ENCODE data around the gene RAP1GAP2.
"Not testable (repeated sequence)": the region's sequence is repeated elsewhere in the genome, so short reads cannot be mapped to it uniquely, and the experiment has no call there.

Gene RAP1GAP2

GRCh38 chr17:2996810-2997670 is 200.8 kb downstream of the RAP1GAP2 start:
- DNase-seq (ENCODE audit: low read depth): no peak

- DNase-seq (ENCODE audit: low read depth): not testable (repeated sequence)
These were observed 202.2 kb downstream of the RAP1GAP2 start for GRCh38 chr17:2998469-2998901.

GRCh38 chr17:3002538-3003295 is 206.5 kb downstream of the RAP1GAP2 start:
- no peak for DNase-seq (ENCODE audit: low read depth)

GRCh38 chr17:3003296-3004149 is 207.3 kb downstream of the RAP1GAP2 start:
- DNase-seq (ENCODE audit: low read depth): no peak

- DNase-seq (ENCODE audit: low read depth): peak; percentile 92
These were observed 208.0 kb downstream of the RAP1GAP2 start for GRCh38 chr17:3004150-3004801.

GRCh38 chr17:3004925-3005324 is 208.7 kb downstream of the RAP1GAP2 start:
- no peak for DNase-seq (ENCODE audit: low read depth)

GRCh38 chr17:3005696-3006095 is 209.5 kb downstream of the RAP1GAP2 start:
- no peak for DNase-seq (ENCODE audit: low read depth)

- DNase-seq (ENCODE audit: low read depth): no peak
These were observed 210.6 kb downstream of the RAP1GAP2 start for GRCh38 chr17:3006801-3007200.

GRCh38 chr17:3007651-3008121 is 211.4 kb downstream of the RAP1GAP2 start:
- DNase-seq (ENCODE audit: low read depth): no peak

GRCh38 chr17:3008336-3009288 is 212.4 kb downstream of the RAP1GAP2 start:
- DNase-seq (ENCODE audit: low read depth): no peak

GRCh38 chr17:3009411-3009920 is 213.2 kb downstream of the RAP1GAP2 start:
- DNase-seq (ENCODE audit: low read depth): no peak

- DNase-seq (ENCODE audit: low read depth): no peak
These were observed 215.7 kb downstream of the RAP1GAP2 start for GRCh38 chr17:3011891-3012290.

- DNase-seq (ENCODE audit: low read depth): no peak
These were observed 216.8 kb downstream of the RAP1GAP2 start for GRCh38 chr17:3012926-3013581.

- DNase-seq (ENCODE audit: low read depth): no peak
These were observed 219.7 kb downstream of the RAP1GAP2 start for GRCh38 chr17:3015890-3016289.

GRCh38 chr17:3017936-3018335 is 221.7 kb downstream of the RAP1GAP2 start:
- no peak for DNase-seq (ENCODE audit: low read depth)

- DNase-seq (ENCODE audit: low read depth): no peak
These were observed 223.5 kb downstream of the RAP1GAP2 start for GRCh38 chr17:3019761-3020160.

- DNase-seq (ENCODE audit: low read depth): no peak
These were observed 224.1 kb downstream of the RAP1GAP2 start for GRCh38 chr17:3020381-3020780.

- DNase-seq (ENCODE audit: low read depth): no peak
These were observed 226.0 kb downstream of the RAP1GAP2 start for GRCh38 chr17:3022197-3022596.

GRCh38 chr17:3024346-3024745 is 228.1 kb downstream of the RAP1GAP2 start:
- no peak for DNase-seq (ENCODE audit: low read depth)

All from HS-27A (cell line).